T follicular helper cell (primary cell): ENCODE measurements around the gene WDR77.

ENCODE experiments used
- DNase-seq: peaks from one replicate; pipeline ENCODE4 v3.0.0-alpha.2; 2020; ENCODE audit warnings: low read depth

The WDR77 gene

DNA sequence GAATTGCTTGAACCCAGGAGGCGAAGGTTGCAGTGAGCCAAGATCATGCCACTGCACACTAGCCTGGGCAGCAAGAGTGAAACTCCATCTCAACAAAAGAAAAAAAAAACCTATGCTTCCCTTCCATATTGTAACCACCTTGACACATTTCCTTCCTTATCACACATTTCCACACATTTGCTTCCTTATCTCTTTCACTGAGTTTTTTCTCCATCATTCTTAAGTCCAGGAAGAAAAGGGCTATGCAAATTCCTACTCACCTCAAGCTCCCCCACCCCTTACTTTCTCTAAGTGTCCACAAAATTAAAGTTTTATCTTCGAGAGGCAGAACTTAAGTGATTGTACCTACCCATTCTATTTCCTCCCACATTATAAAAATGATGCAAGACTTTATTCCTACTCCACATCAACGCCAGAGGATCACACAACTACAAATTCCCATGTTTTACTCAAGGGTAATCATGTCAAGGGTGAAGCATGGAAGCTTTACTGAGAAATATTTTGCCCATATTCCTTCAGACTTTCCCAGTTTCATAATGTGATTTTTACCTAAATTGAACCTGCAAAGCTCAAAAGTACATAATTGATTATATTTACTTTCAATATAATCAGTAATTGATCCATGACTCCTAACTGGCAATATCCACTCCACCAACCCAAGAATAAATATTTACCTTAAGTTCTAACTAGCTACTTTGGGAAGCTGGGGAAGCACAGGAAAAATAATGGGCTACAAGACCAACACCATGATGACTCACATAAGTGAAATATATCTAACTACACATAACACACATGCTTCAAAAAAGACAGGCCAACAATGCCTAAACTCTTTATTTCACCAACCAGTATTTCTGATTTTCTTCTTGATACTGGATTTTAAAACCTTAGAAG, 9.3 kb downstream of the WDR77 start:
- no peak for DNase-seq

GRCh38 chr1:111436726-111437125, 12.3 kb downstream of the WDR77 start:
- DNase-seq: no peak

DNA sequence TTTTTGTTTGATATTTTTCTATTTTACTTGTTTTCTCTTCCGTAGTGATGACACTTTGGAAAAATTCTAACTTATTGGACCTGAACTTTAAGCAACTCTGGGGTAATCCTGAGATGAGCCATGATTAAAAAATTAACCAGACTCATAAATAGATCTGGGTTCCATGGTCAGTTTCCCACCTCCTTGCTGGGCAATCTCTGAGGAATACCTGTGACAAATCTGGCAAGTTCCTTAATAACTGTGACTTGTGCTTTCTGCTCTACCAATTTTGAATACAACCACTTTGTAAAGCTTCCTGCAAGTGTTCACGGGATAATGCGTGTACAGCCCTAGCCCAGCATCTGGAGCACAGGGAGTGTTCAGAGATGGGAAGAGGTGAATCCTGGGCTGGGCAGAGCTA, 24.8 kb downstream of the WDR77 start:
- DNase-seq: no peak

DNA sequence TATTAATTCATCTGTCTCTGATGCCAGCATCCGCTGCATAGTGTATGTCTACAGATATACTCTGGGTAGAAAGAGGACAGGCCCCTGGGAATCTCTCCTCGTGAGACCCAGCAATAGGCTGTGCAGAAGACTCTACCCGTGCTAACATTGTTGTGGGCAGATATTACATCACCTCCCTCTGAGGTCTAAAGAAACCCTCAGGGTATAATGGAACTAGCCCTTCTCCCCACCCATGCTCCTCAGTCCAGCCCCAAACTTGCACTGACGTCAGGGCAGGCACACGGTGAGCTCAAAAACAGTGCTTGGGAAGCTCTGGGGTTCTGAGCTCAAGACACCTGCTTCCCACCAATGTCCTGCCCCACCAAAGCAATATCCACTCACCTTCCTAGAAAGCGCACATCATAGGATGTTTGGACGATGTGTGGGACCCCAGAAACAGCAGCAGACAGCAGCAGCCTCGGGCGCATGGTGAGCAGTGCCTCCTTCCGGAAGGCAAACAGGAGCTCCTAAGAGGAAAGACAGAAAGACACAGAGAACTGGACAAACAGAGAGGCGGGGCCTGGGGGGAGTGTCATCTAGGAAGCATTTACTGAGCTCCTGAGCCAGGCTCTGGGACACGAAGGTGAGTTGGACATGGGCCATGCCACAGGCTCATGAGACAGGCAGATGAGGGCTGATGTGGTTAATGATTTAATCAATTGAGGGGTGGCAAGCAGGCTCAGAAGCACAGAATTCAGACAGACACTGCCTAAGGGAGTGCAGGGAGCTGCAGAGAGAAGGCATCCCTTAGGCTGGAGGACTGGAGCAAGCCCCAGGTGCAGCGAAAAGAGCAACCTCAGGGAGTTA, 26.3 kb downstream of the WDR77 start:
- no peak for DNase-seq

- DNase-seq: no peak
Observed at GRCh38 chr1:111420377-111420776, 28.7 kb downstream of the WDR77 start.

GRCh38 chr1:111419037-111419436, 30.0 kb downstream of the WDR77 start:
- DNase-seq: no peak

- DNase-seq: no peak
Observed at GRCh38 chr1:111417755-111418154, 31.3 kb downstream of the WDR77 start.

GRCh38 chr1:111415461-111415860, 33.6 kb downstream of the WDR77 start:
- no peak for DNase-seq

GRCh38 chr1:111414756-111415155, 34.3 kb downstream of the WDR77 start:
- no peak for DNase-seq

DNA sequence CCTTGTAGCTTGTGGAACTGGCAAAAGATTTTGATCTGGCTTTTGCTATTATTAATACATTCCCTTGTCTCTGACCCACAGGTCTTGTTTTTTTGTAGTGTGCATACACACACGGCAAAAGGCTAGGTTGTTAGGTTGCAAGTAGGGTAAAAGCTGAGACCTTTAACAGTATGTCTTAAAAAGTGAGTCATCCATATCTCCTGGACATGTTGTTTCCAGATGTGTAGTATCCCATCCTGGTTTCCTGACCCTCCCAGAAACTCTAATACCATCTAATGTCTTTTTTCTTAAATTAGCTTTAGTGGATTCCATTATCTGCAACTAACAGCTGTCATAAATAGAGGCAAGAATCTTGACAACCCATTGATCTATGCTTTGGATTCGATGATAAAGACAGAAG, 36.2 kb downstream of the WDR77 start:
- no peak for DNase-seq

DNA sequence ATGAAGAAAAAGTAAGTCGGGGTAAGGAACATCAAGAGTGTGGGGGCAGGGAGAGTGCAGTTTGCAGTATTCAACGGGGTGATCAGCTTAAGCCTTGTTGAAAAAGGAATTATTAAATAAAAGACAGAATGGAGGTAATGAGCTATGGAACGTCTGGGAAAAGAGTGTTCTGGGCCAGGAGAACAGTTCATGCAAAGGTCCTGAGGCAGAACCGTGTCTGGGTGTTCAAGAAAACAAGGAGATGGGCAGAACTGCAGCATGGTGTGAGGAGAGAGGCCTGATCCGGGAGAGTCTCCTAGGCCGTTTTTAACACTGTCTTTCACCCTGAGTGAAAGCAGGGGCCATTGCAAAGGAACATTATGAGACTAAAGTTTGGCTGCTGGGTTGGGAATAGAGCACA, 41.8 kb downstream of the WDR77 start:
- no peak for DNase-seq

DNA sequence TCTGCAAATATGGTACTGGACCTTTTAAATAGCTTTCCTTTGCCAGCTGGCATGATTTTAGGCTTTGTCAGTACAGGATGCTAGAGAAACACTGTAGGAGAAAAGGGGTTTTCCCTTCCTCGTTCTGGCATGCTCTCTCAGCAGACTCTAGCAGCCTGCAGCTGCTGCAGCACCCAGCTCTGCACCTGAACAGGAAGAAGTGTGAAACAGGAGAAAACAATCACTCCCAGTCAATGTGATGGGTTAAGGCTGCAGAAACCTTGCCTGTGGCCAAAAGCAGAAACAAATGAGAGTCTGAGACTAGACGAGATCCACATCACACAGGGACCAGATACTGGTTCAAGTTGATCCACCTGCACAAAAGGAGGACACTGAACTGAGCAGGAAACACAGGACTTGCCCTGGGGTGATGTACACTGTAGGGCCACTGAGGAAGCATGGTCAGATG, 42.7 kb downstream of the WDR77 start:
- peak; percentile 44 for DNase-seq

DNA sequence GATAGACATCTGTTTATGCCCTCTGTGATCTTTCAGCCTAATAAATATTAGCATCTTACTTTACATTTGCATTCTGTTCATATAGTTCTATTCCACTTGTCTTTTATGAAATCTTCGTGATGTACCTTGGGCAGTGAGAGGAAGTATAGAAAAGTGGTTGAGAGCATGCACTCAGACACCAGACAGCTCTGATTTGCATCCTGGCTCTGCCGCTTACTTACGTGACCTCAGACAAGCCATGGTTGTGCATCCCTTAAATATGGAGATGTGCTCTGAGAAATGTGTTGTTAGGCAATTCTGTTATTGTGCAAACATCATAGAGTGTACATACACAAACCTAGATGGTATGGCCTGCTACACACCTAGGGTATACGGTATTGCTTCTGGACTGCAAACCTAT, 44.5 kb downstream of the WDR77 start:
- no peak for DNase-seq

- no peak for DNase-seq
Observed at GRCh38 chr1:111402083-111402482, 47.0 kb downstream of the WDR77 start.

DNA sequence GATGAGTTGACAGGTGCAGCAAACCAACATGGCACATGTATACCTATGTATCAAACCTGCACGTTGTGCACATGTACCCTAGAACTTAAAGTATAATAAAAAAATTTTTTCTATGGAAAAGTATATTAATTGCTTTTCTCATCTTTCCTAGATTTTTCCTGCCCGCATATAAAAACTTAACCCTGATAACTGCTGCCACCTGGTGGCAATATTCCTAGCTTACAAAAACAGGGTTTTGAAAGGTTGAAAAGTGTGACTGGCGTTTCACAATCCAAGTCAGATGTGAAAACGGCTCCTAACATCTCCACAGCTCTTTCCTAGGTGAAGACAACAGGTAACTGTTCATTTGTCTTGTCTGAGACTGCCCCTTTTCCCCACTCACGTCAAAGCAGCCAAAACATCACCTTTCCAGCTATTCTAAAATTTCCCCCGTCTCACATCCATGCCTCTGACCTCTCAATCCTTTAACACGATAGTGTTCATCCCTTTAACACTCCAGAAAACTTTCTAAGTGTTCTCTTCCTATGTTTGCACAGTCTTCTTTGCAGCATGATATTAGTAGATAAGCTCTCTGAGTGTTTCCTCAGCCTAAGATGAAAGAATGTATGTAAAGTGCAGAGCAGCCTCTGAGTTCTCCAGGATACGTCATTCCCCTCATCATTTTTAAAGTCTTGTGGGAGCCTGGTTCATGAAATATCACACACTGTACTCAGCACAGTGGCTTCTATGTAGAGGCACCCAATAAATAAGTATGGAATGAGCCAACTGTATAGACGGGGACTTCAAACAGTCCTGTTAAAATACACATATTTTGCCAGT, 49.1 kb downstream of the WDR77 start:
- DNase-seq: peak; percentile 13

GRCh38 chr1:111392460-111392945, 56.6 kb downstream of the WDR77 start:
- no peak for DNase-seq

GRCh38 chr1:111392042-111392441, 57.0 kb downstream of the WDR77 start:
- DNase-seq: no peak
